ENCODE data around the gene EZH2.
A peak's percentile ranks its signal among the peaks of the same experiment; 100 is the strongest.

EZH2 gene

GRCh38 chr7:148790850-148791249 lies 93.2 kb downstream of the EZH2 start:
- Histone ChIP-seq H3K9me3 (ENCODE audit: insufficient read depth, low read length, severe bottlenecking) (no peaks in the 10 kb centered on the region), H4K20me1 (ENCODE audit: insufficient read depth, low read length) (0 out of 2 replicates have a peak, but pooled peaks cover 2% of the 10 kb centered on the region), H3K79me2 (ENCODE audit: insufficient read depth, low read length) (0 out of 2 replicates have a peak, but pooled peaks cover 2% of the 10 kb centered on the region), H3K36me3 (ENCODE audit: insufficient read depth, low read length) (peaks cover 94% of the 10 kb centered on the region), H2AFZ (ENCODE audit: low read depth, low read length) (no peak overlapping the region), H3K9ac (ENCODE audit: low read depth, low read length) (no peak overlapping the region), H3K27me3 (ENCODE audit: insufficient read depth, low read length, poor library complexity) (no peaks in the 10 kb centered on the region), H3K27ac (ENCODE audit: low read length) (no peak overlapping the region), H3K4me3 (ENCODE audit: low read depth in 1 of 2, low read length in 2 of 2) (no peak overlapping the region), H3K4me1 (ENCODE audit: insufficient read depth, low read length) (no peaks in the 10 kb centered on the region), H3K4me2 (ENCODE audit: insufficient read depth, low read length) (no peak overlapping the region)
- ATAC-seq (ENCODE audit: insufficient read depth, low read depth) (no peak), DNase-seq (no peak)
- no peak for TF ChIP-seq CTCF (IDR thresholded peaks at IDR 0.05; ENCODE audit: borderline replicate concordance, extremely low read depth, low read length, poor library complexity, severe bottlenecking)
- no peak for TF ChIP-seq EZH2 (IDR thresholded peaks at IDR 0.05; ENCODE audit: borderline replicate concordance, low read depth, low read length, severe bottlenecking)

DNA sequence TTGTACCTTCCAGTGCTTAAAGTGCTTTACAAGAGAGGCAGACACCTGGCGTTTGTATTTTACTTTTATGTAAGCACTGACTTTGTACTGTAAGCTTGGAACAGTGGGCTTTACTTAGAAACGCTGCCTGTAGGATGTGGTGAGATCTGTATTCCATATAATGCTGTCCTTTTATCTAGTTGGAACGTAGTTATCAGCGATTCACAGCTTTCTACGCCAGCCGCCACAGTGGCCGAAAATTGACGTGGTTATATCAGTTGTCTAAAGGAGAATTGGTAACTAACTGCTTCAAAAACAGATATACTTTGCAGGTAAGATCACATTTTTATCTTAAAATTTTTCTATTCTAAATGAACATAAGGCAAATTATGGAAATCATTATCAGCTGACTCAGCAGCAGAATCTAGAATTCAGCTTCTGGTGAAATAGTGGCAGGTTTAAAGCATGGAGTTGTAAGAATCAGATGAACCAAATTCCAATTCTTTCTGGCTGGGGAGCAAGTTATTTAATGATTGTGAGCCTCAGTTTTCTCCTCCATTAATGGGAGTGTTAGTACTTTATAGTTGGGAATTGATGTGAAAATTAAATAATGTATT lies 93.9 kb downstream of the EZH2 start:
- 0 out of 2 replicates have a peak, but pooled peaks cover 2% of the 10 kb centered on the region for H4K20me1 ChIP-seq (ENCODE audit: insufficient read depth, low read length)
- H2AFZ ChIP-seq (ENCODE audit: low read depth, low read length): no peak overlapping the region
- H3K27ac ChIP-seq (ENCODE audit: low read length): no peak overlapping the region
- TF ChIP-seq EZH2 (IDR thresholded peaks at IDR 0.05; ENCODE audit: borderline replicate concordance, low read depth, low read length, severe bottlenecking) (no peak), CTCF (IDR thresholded peaks at IDR 0.05; ENCODE audit: borderline replicate concordance, extremely low read depth, low read length, poor library complexity, severe bottlenecking) (no peak)
- no peak overlapping the region for H3K9ac ChIP-seq (ENCODE audit: low read depth, low read length)
- no peaks in the 10 kb centered on the region for H3K9me3 ChIP-seq (ENCODE audit: insufficient read depth, low read length, severe bottlenecking)
- no peaks in the 10 kb centered on the region for H3K27me3 ChIP-seq (ENCODE audit: insufficient read depth, low read length, poor library complexity)
- peaks cover 96% of the 10 kb centered on the region for H3K36me3 ChIP-seq (ENCODE audit: insufficient read depth, low read length)
- H3K79me2 ChIP-seq (ENCODE audit: insufficient read depth, low read length): 0 out of 2 replicates have a peak, but pooled peaks cover 2% of the 10 kb centered on the region
- DNase-seq: no peak
- ATAC-seq (ENCODE audit: insufficient read depth, low read depth): 0 out of 3 replicates have a peak, but pooled peaks have one; percentile 24
- no peak overlapping the region for H3K4me3 ChIP-seq (ENCODE audit: low read depth in 1 of 2, low read length in 2 of 2)
- H3K4me2 ChIP-seq (ENCODE audit: insufficient read depth, low read length): no peak overlapping the region
- no peaks in the 10 kb centered on the region for H3K4me1 ChIP-seq (ENCODE audit: insufficient read depth, low read length)

GRCh38 chr7:148789220-148789619 lies 94.9 kb downstream of the EZH2 start:
- Histone ChIP-seq H3K4me3 (ENCODE audit: low read depth in 1 of 2, low read length in 2 of 2) (no peak overlapping the region), H3K4me1 (ENCODE audit: insufficient read depth, low read length) (no peaks in the 10 kb centered on the region), H3K9ac (ENCODE audit: low read depth, low read length) (no peak overlapping the region), H3K27me3 (ENCODE audit: insufficient read depth, low read length, poor library complexity) (no peaks in the 10 kb centered on the region), H3K36me3 (ENCODE audit: insufficient read depth, low read length) (peaks cover 95% of the 10 kb centered on the region), H4K20me1 (ENCODE audit: insufficient read depth, low read length) (0 out of 2 replicates have a peak, but pooled peaks cover 2% of the 10 kb centered on the region), H3K79me2 (ENCODE audit: insufficient read depth, low read length) (0 out of 2 replicates have a peak, but pooled peaks cover 2% of the 10 kb centered on the region), H3K27ac (ENCODE audit: low read length) (no peak overlapping the region), H2AFZ (ENCODE audit: low read depth, low read length) (no peak overlapping the region), H3K9me3 (ENCODE audit: insufficient read depth, low read length, severe bottlenecking) (no peaks in the 10 kb centered on the region), H3K4me2 (ENCODE audit: insufficient read depth, low read length) (no peak overlapping the region)
- no peak for ATAC-seq (ENCODE audit: insufficient read depth, low read depth)
- TF ChIP-seq EZH2 (IDR thresholded peaks at IDR 0.05; ENCODE audit: borderline replicate concordance, low read depth, low read length, severe bottlenecking) (no peak), CTCF (IDR thresholded peaks at IDR 0.05; ENCODE audit: borderline replicate concordance, extremely low read depth, low read length, poor library complexity, severe bottlenecking) (no peak)
- DNase-seq: no peak

All from DND-41 (cell line).